Fibroblast of mammary gland (primary cell): ENCODE data around the gene PIP4K2C.
"Not testable (repeated sequence)": the region's sequence is repeated elsewhere in the genome, so short reads cannot be mapped to it uniquely, and the experiment has no call there.

ENCODE experiments used
- DNase-seq: peaks from one replicate; pipeline ENCODE4 v3.0.0-alpha.2; 2010; ENCODE audit warnings: low read depth
- H3K4me3 ChIP-seq: 2 replicates; pipeline ENCODE4 v1.5.1; 2011; ENCODE audit warnings: low read depth, mild to moderate bottlenecking, low read length, moderate library complexity; ENCODE audit not compliant: control insufficient read depth
- CTCF ChIP-seq: conservative IDR thresholded peaks from 2 replicates; pipeline ENCODE4 v1.5.1; 2011; ENCODE audit warnings: low read depth, low read length, inconsistent platforms; ENCODE audit not compliant: control insufficient read depth, insufficient read depth

Gene PIP4K2C

GRCh38 chr12:57617942-57618341 lies 26.9 kb downstream of the PIP4K2C start:
- no peak for TF ChIP-seq CTCF
- no peak for DNase-seq

GRCh38 chr12:57618431-57618830 lies 27.4 kb downstream of the PIP4K2C start:
- DNase-seq, H3K4me3 ChIP-seq: not testable (repeated sequence)

More at GRCh38 chr12:57617942-57618341, 26.9 kb downstream of the PIP4K2C start:
- no peak overlapping the region for H3K4me3 ChIP-seq

- DNase-seq = no peak
- TF ChIP-seq CTCF = no peak
- H3K4me3 ChIP-seq = no peak overlapping the region
These were observed 28.0 kb downstream of the PIP4K2C start for GRCh38 chr12:57618966-57619433.

DNA sequence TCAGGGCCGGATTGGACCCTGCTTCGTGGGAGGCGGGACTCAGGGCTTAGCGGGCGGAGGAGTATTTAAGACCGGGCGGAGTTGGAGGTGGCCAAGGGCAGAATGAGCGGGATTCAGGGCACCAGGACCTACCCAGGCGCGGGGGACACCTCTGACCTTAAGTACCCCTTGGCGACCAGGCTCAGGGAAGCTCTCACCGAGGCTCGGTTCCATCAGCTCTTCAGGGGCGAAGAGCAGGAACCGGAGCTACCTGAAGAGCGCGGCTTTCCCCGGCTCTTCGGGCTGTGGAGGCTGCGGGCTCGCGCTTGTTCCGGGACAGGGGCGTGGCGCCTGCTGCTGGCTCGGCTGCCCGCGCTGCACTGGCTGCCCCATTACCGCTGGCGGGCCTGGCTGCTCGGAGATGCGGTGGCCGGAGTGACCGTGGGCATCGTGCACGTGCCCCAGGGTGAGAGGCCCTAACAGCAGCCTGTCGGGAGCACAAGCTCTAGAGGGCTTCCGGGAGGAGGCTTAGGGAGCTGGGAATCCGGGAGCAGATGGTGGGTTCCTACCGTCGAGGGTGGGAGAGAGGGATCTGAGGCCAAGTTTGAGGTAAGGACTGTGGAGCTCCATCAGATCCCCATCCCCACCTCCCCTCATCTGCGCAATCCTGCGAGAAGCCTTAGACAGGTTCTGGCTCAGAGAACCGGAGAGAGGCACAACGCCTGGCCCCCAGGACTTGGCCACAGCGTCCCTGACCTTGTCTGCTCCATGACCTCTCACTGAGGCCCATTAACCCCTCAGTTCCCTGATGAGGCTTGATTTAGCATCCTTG lies 28.6 kb downstream of the PIP4K2C start:
- no peak for DNase-seq
- TF ChIP-seq CTCF = no peak
- H3K4me3 ChIP-seq = no peak overlapping the region

GRCh38 chr12:57620245-57620935 lies 29.4 kb downstream of the PIP4K2C start:
- no peak overlapping the region for H3K4me3 ChIP-seq
- no peak for TF ChIP-seq CTCF
- DNase-seq = no peak

DNA sequence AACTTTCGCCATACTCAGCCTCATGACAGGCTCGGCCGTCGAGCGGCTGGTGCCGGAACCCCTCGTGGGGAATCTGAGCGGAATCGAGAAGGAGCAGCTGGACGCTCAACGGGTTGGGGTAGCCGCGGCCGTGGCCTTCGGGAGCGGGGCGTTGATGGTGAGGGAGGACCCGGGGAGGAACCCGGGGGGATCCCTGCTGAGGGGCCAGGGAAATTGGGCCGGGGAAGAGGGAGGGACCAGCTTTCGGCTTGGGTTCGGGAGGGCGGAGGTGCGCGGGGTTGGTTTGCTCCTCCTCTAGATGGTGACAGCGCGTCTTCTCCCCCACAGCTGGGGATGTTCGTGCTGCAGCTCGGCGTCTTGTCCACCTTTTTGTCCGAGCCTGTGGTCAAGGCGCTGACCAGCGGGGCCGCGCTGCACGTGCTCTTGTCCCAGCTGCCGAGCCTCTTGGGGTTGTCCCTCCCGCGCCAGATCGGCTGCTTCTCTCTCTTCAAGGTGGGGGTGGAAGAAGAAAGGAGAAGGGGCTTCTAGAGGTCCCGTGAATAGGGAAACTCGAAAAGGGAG lies 30.0 kb downstream of the PIP4K2C start:
- H3K4me3 ChIP-seq = peak overlapping the region; percentile 30
- no peak for DNase-seq
- TF ChIP-seq CTCF = no peak
